H1 (cell line): ENCODE measurements around the gene FGL2. TPM values are rescaled to one million over a fixed set of nuclear protein-coding genes. Genes with fewer than 3 reads are reported as not detected.

Experiments
- BACH1 ChIP-seq: IDR thresholded peaks from 2 replicates; pipeline ENCODE4 v1.6.1; 2012; ENCODE audit warnings: low read length, improper control_type of control experiment
- FOSL1 ChIP-seq: IDR thresholded peaks from 2 replicates; pipeline ENCODE4 v1.6.1; 2011; ENCODE audit warnings: mild to moderate bottlenecking, low read depth, low read length, moderate library complexity; ENCODE audit not compliant: insufficient read depth
- GTF2F1 ChIP-seq: IDR thresholded peaks from 2 replicates; pipeline ENCODE4 v1.6.1; 2012; ENCODE audit warnings: low read depth, low read length, improper control_type of control experiment, borderline replicate concordance
- NANOG ChIP-seq: IDR thresholded peaks from 2 replicates; pipeline ENCODE4 v1.6.1; 2011; ENCODE audit warnings: low read length, low read depth, mild to moderate bottlenecking, inconsistent platforms; ENCODE audit not compliant: insufficient read depth, poor library complexity, severe bottlenecking
- RAD21 ChIP-seq, 2 experiments: IDR thresholded peaks in 1 of 2; conservative IDR thresholded peaks in 1 of 2; 2 replicates each; pipeline ENCODE4 v1.6.1; 2011; ENCODE audit warnings: low read depth in 2 of 2, low read length in 2 of 2, improper control_type of control experiment in 1 of 2, inconsistent platforms in 1 of 2, mild to moderate bottlenecking in 1 of 2, moderate library complexity in 1 of 2
- RBBP5 ChIP-seq: IDR thresholded peaks from 2 replicates; pipeline ENCODE4 v1.7.1; 2012; ENCODE audit warnings: low read depth, mild to moderate bottlenecking, inconsistent platforms, low read length, moderate library complexity, borderline replicate concordance
- SIN3A ChIP-seq, 2 experiments: IDR thresholded peaks in 1 of 2; conservative IDR thresholded peaks in 1 of 2; 2 replicates each; pipeline ENCODE4 v1.6.1; 2011 to 2012; ENCODE audit warnings: low read length in 2 of 2, improper control_type of control experiment in 1 of 2, low read depth in 1 of 2, mild to moderate bottlenecking in 1 of 2
- TEAD4 ChIP-seq: IDR thresholded peaks from 2 replicates; pipeline ENCODE4 v1.6.1; 2012; ENCODE audit warnings: low read depth, low read length, inconsistent platforms, mixed read lengths
- YY1 ChIP-seq: IDR thresholded peaks from 2 replicates; pipeline ENCODE4 v1.6.1; 2011; ENCODE audit warnings: low read depth, mild to moderate bottlenecking, low read length
- polyA plus RNA-seq, 7 experiments: library from polyadenylated mRNA; depleted of rRNA in 3 of 7; stranded (reverse) in 5 of 7; unstranded in 2 of 7; fragments of >200 nt in 5 of 7; fragments of 200-250 nt in 2 of 7; gene quantifications; 1 replicate in 5 of 7; 2 replicates in 1 of 7; 4 replicates in 1 of 7; pipeline versions ENCODE4 v1.2.1 to v1.2.3, GENCODE V29; 2011 to 2013; ENCODE audit warnings: missing spikeins in 2 of 7, mixed read lengths in 2 of 7
- total RNA-seq: library from RNA; stranded (reverse); fragmentation: NEBNext Ultra II Directional; extraction: Animal tissue kit (Norgen Biotek cat#: 25700); gene quantifications from 2 replicates; pipeline ENCODE4 v1.2.1, GENCODE V29; 2021
- TF ChIP-seq, protein P1 (sequence below): fragments of 300-600 bp; sonication (generic); IDR thresholded peaks from 2 replicates; pipeline ENCODE4 v1.7.1; 2012; ENCODE audit warnings: low read length, moderate library complexity, mild to moderate bottlenecking, inconsistent platforms; ENCODE audit not compliant: insufficient replicate concordance

Gene FGL2
- total and polyA plus RNA-seq, 2 of the 8 experiments (the other 6 are each of a cell fraction or from before 2014, with no cell fraction given) = not detected

DNA sequence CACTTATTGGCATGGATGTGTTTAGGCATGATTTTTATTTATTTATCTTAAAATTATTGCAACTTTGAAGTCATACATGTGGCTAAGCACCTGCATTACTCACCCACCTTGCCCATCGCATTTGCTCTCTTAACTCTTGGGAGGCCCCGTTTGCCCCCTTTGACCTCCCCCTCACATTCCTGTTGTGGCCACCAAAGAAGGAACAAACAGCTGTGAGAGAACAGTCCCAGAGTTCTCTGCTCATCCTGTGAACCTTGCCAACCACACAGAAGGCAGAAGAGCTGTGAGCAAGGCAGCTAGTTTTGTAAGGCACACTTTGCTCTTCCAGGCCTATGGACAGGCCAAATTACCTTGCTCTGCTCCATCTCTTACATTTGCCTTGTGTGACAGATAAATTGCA is 23.6 kb upstream of the FGL2 start (continued):
- TF ChIP-seq, protein P1, sequence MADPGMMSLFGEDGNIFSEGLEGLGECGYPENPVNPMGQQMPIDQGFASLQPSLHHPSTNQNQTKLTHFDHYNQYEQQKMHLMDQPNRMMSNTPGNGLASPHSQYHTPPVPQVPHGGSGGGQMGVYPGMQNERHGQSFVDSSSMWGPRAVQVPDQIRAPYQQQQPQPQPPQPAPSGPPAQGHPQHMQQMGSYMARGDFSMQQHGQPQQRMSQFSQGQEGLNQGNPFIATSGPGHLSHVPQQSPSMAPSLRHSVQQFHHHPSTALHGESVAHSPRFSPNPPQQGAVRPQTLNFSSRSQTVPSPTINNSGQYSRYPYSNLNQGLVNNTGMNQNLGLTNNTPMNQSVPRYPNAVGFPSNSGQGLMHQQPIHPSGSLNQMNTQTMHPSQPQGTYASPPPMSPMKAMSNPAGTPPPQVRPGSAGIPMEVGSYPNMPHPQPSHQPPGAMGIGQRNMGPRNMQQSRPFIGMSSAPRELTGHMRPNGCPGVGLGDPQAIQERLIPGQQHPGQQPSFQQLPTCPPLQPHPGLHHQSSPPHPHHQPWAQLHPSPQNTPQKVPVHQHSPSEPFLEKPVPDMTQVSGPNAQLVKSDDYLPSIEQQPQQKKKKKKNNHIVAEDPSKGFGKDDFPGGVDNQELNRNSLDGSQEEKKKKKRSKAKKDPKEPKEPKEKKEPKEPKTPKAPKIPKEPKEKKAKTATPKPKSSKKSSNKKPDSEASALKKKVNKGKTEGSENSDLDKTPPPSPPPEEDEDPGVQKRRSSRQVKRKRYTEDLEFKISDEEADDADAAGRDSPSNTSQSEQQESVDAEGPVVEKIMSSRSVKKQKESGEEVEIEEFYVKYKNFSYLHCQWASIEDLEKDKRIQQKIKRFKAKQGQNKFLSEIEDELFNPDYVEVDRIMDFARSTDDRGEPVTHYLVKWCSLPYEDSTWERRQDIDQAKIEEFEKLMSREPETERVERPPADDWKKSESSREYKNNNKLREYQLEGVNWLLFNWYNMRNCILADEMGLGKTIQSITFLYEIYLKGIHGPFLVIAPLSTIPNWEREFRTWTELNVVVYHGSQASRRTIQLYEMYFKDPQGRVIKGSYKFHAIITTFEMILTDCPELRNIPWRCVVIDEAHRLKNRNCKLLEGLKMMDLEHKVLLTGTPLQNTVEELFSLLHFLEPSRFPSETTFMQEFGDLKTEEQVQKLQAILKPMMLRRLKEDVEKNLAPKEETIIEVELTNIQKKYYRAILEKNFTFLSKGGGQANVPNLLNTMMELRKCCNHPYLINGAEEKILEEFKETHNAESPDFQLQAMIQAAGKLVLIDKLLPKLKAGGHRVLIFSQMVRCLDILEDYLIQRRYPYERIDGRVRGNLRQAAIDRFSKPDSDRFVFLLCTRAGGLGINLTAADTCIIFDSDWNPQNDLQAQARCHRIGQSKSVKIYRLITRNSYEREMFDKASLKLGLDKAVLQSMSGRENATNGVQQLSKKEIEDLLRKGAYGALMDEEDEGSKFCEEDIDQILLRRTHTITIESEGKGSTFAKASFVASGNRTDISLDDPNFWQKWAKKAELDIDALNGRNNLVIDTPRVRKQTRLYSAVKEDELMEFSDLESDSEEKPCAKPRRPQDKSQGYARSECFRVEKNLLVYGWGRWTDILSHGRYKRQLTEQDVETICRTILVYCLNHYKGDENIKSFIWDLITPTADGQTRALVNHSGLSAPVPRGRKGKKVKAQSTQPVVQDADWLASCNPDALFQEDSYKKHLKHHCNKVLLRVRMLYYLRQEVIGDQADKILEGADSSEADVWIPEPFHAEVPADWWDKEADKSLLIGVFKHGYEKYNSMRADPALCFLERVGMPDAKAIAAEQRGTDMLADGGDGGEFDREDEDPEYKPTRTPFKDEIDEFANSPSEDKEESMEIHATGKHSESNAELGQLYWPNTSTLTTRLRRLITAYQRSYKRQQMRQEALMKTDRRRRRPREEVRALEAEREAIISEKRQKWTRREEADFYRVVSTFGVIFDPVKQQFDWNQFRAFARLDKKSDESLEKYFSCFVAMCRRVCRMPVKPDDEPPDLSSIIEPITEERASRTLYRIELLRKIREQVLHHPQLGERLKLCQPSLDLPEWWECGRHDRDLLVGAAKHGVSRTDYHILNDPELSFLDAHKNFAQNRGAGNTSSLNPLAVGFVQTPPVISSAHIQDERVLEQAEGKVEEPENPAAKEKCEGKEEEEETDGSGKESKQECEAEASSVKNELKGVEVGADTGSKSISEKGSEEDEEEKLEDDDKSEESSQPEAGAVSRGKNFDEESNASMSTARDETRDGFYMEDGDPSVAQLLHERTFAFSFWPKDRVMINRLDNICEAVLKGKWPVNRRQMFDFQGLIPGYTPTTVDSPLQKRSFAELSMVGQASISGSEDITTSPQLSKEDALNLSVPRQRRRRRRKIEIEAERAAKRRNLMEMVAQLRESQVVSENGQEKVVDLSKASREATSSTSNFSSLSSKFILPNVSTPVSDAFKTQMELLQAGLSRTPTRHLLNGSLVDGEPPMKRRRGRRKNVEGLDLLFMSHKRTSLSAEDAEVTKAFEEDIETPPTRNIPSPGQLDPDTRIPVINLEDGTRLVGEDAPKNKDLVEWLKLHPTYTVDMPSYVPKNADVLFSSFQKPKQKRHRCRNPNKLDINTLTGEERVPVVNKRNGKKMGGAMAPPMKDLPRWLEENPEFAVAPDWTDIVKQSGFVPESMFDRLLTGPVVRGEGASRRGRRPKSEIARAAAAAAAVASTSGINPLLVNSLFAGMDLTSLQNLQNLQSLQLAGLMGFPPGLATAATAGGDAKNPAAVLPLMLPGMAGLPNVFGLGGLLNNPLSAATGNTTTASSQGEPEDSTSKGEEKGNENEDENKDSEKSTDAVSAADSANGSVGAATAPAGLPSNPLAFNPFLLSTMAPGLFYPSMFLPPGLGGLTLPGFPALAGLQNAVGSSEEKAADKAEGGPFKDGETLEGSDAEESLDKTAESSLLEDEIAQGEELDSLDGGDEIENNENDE = no peak
- no peak for TF ChIP-seq GTF2F1
- no peak for TF ChIP-seq YY1
- no peak for TF ChIP-seq RAD21 (IDR thresholded peaks at IDR 0.05 in 1 of 2, conservative IDR thresholded peaks at IDR 0.05 in 1 of 2; ENCODE audit: low read depth in 2 of 2, low read length in 2 of 2)
- TF ChIP-seq NANOG = no peak
- TF ChIP-seq BACH1 = no peak
- no peak for TF ChIP-seq RBBP5
- no peak for TF ChIP-seq FOSL1
- no peak for TF ChIP-seq TEAD4
- no peak for TF ChIP-seq SIN3A (conservative IDR thresholded peaks at IDR 0.05 in 1 of 2, IDR thresholded peaks at IDR 0.05 in 1 of 2; ENCODE audit: low read depth in 1 of 2, low read length in 2 of 2)
